SK-N-SH treated with all-trans-retinoic acid at 6 μM for 48 hours (cell line): ENCODE data around the gene SNRNP25.

Experiments
- BACH2 ChIP-seq: fragments of 250-450 bp; sonication (Bioruptor Pico); IDR thresholded peaks from 2 replicates; pipeline ENCODE4 v1.9.0; 2021; ENCODE audit warnings: mild to moderate bottlenecking, borderline replicate concordance
- GLIS3 ChIP-seq: fragments of 250-450 bp; sonication (Bioruptor Pico); IDR thresholded peaks from 2 replicates; pipeline ENCODE4 v1.5.0; 2020; ENCODE audit warnings: mild to moderate bottlenecking, moderate library complexity
- ISL1 ChIP-seq: fragments of 250-450 bp; sonication (Bioruptor Pico); IDR thresholded peaks from 2 replicates; pipeline ENCODE4 v2.1.2; 2022; ENCODE audit warnings: mild to moderate bottlenecking, moderate library complexity
- OSR1 ChIP-seq: fragments of 250-450 bp; sonication (Bioruptor Pico); IDR thresholded peaks from 2 replicates; pipeline ENCODE4 v1.8.0; 2022; ENCODE audit warnings: moderate library complexity, mild to moderate bottlenecking, inconsistent platforms
- PATZ1 ChIP-seq: fragments of 250-450 bp; sonication (Bioruptor Pico); IDR thresholded peaks from 2 replicates; pipeline ENCODE4 v1.8.0; 2020; ENCODE audit warnings: mild to moderate bottlenecking, moderate library complexity, borderline replicate concordance
- SNAI2 ChIP-seq: fragments of 250-450 bp; sonication (Bioruptor Pico); IDR thresholded peaks from 2 replicates; pipeline ENCODE4 v1.5.0; 2020; ENCODE audit warnings: mild to moderate bottlenecking, moderate library complexity
- TCF4 ChIP-seq: fragments of 250-450 bp; sonication (Bioruptor Pico); IDR thresholded peaks from 2 replicates; pipeline ENCODE4 v1.8.0; 2021; ENCODE audit warnings: mild to moderate bottlenecking, moderate library complexity, borderline replicate concordance
- TOX ChIP-seq: fragments of 250-450 bp; sonication (Bioruptor Pico); IDR thresholded peaks from 2 replicates; pipeline ENCODE4 v1.8.0; 2021; ENCODE audit warnings: mild to moderate bottlenecking, moderate library complexity, borderline replicate concordance
- ZFP3 ChIP-seq: fragments of 250-450 bp; sonication (Bioruptor Pico); IDR thresholded peaks from 2 replicates; pipeline ENCODE4 v1.5.0; 2020; ENCODE audit warnings: mild to moderate bottlenecking, moderate library complexity
- TF ChIP-seq, protein P1 (sequence below): fragments of 250-450 bp; sonication (Bioruptor Pico); IDR thresholded peaks from 2 replicates; pipeline ENCODE4 v1.5.0; 2020; ENCODE audit warnings: mild to moderate bottlenecking, moderate library complexity

DNA sequence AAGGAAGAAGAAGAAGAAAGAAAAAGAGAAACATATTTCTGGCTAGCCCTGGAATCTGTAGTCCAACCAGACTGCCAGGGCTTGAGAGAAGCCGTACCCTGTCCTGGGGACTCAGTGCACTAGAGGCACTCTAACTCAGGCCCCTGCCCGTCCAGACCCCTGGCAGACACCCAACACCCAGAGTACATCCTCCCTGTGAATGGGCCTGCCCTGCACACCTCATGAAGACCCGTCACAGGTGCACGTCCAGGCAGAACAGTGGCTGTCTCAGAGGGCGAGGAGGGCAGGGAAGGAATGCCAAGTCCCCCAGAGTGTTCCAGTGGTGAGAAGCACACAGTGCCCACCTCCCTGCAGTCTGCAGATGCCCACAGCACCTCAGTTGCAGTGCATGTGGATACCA is 47.4 kb downstream of the SNRNP25 start:
- TF ChIP-seq OSR1 (CRISPR knock-in tag) (no peak), PATZ1 (CRISPR knock-in tag) (no peak), ZFP3 (CRISPR knock-in tag) (no peak), SNAI2 (CRISPR knock-in tag) (no peak), TOX (CRISPR knock-in tag) (no peak), TCF4 (no peak), BACH2 (CRISPR knock-in tag) (no peak), GLIS3 (no peak), ISL1 (CRISPR knock-in tag) (no peak)
- TF ChIP-seq, protein P1, sequence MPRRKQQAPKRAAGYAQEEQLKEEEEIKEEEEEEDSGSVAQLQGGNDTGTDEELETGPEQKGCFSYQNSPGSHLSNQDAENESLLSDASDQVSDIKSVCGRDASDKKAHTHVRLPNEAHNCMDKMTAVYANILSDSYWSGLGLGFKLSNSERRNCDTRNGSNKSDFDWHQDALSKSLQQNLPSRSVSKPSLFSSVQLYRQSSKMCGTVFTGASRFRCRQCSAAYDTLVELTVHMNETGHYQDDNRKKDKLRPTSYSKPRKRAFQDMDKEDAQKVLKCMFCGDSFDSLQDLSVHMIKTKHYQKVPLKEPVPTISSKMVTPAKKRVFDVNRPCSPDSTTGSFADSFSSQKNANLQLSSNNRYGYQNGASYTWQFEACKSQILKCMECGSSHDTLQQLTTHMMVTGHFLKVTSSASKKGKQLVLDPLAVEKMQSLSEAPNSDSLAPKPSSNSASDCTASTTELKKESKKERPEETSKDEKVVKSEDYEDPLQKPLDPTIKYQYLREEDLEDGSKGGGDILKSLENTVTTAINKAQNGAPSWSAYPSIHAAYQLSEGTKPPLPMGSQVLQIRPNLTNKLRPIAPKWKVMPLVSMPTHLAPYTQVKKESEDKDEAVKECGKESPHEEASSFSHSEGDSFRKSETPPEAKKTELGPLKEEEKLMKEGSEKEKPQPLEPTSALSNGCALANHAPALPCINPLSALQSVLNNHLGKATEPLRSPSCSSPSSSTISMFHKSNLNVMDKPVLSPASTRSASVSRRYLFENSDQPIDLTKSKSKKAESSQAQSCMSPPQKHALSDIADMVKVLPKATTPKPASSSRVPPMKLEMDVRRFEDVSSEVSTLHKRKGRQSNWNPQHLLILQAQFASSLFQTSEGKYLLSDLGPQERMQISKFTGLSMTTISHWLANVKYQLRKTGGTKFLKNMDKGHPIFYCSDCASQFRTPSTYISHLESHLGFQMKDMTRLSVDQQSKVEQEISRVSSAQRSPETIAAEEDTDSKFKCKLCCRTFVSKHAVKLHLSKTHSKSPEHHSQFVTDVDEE (CRISPR knock-in tag): no peak
